Thyroid gland (tissue), 4 donors: Measurements from ENCODE around the gene RETN.

Experiments used
- POLR2A ChIP-seq, 2 donors: fragments of 450-650 bp; IDR thresholded peaks; one replicate each; pipeline ENCODE4 v1.6.1; 2017; ENCODE audit warnings: antibody characterized with exemption in 2 of 2, mild to moderate bottlenecking in 2 of 2, moderate library complexity in 1 of 2
- TF ChIP-seq, protein P1 (sequence below), 6 experiments: fragments of 200-600 bp in 3 of 6; fragments of 450-650 bp in 3 of 6; sonication (generic) in 3 of 6; IDR thresholded peaks; one replicate each; pipeline ENCODE4 v1.5.1; 2016 to 2019; ENCODE audit warnings: antibody characterized with exemption in 6 of 6, mild to moderate bottlenecking in 2 of 6, inconsistent platforms in 1 of 6, moderate library complexity in 1 of 6

DNA sequence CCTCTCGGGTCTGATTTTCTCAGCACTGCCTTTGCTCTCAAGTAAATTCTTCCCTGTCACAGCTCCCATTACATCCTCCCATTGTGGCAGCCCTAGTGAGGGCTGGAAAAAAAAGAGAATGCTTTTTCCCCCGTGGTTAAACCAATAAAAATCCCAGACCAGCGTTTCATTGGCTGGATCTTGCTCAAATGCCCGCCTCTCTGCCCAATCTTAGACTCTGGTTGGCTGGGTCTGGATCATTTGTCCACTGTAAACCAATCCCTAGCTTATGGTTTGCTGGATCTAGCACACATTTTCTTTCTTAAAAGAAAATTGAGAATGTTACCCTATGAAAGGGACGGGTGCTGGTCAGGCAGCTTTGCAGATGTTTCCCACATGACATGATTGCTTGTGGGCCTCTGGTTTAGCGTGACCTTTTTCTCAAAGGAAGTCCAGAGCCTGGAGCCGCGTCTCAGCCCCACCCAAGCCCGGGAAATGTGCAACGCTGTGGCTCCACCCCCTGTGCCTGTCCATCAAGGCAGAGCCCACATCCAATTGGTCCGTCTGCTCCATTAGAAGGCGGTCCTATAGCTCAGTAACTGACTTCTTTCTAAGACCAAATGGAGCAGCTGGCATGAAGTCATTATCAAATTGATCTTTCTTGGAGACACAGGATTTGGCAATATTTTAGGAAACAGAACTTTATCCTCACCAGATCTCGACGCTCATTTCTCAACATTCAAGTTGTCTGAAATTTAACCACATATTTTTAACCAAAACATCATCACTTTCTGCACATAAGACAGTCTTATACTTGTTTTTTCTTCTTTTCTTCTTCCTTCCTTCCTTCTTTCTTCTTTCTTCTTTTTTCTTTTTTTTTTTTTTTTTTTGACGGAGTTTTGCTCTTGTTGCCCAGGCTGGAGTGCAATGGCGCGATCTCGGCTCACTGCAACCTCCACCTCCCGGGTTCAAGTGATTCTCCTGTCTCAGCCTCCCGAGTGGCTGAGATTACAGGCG lies 5.5 kb downstream of the RETN start:
- TF ChIP-seq, protein P1, sequence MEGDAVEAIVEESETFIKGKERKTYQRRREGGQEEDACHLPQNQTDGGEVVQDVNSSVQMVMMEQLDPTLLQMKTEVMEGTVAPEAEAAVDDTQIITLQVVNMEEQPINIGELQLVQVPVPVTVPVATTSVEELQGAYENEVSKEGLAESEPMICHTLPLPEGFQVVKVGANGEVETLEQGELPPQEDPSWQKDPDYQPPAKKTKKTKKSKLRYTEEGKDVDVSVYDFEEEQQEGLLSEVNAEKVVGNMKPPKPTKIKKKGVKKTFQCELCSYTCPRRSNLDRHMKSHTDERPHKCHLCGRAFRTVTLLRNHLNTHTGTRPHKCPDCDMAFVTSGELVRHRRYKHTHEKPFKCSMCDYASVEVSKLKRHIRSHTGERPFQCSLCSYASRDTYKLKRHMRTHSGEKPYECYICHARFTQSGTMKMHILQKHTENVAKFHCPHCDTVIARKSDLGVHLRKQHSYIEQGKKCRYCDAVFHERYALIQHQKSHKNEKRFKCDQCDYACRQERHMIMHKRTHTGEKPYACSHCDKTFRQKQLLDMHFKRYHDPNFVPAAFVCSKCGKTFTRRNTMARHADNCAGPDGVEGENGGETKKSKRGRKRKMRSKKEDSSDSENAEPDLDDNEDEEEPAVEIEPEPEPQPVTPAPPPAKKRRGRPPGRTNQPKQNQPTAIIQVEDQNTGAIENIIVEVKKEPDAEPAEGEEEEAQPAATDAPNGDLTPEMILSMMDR (IDR thresholded peaks at IDR 0.05) = no peak
- no peak for TF ChIP-seq POLR2A (IDR thresholded peaks at IDR 0.05)
